Suprapubic skin (tissue), 4 donors: ENCODE results near the gene DST. TPM values are rescaled to one million over a fixed set of nuclear protein-coding genes. Genes with fewer than 3 reads are reported as not detected.

Experiments
- DNase-seq, 2 donors: peaks; one replicate each; pipeline ENCODE4 v3.0.0-alpha.2; 2019; ENCODE audit warnings: low spot score in 2 of 2
- H3K27ac ChIP-seq: fragments of 200-600 bp; sonication (generic); one replicate; pipeline ENCODE4 v1.5.1; 2019
- H3K27me3 ChIP-seq: fragments of 200-600 bp; sonication (generic); one replicate; pipeline ENCODE4 v1.5.1; 2019
- H3K36me3 ChIP-seq: fragments of 200-600 bp; sonication (generic); one replicate; pipeline ENCODE4 v1.5.1; 2019
- H3K4me1 ChIP-seq: fragments of 200-600 bp; sonication (generic); one replicate; pipeline ENCODE4 v1.5.1; 2019
- H3K4me3 ChIP-seq: fragments of 200-600 bp; sonication (generic); one replicate; pipeline ENCODE4 v1.5.1; 2019; ENCODE audit warnings: mild to moderate bottlenecking
- H3K9me3 ChIP-seq: fragments of 200-600 bp; sonication (generic); one replicate; pipeline ENCODE4 v1.5.1; 2019
- EP300 ChIP-seq: sonication (generic); formaldehyde crosslinking; IDR thresholded peaks from one replicate; pipeline ENCODE4 v1.6.1; 2017; ENCODE audit warnings: antibody characterized with exemption
- POLR2A ChIP-seq, 2 donors: fragments of 450-650 bp; IDR thresholded peaks; one replicate each; pipeline ENCODE4 v1.6.1; 2017; ENCODE audit warnings: antibody characterized with exemption in 2 of 2, mild to moderate bottlenecking in 2 of 2, moderate library complexity in 2 of 2
- POLR2AphosphoS5 ChIP-seq, 3 donors: sonication (generic); formaldehyde crosslinking; IDR thresholded peaks; one replicate each; pipeline ENCODE4 v1.6.1; 2017; ENCODE audit warnings: antibody characterized with exemption in 3 of 3
- WGBS: methylation state at CpG from one replicate; pipeline ENCODE4 v1.1.5; 2018; 5-methylcytosine and 5-hydroxymethylcytosine counted together
- total RNA-seq, 4 donors: library from RNA; depleted of rRNA; stranded (reverse); fragments of >200 nt; gene quantifications; one replicate each; pipeline ENCODE4 v1.1.0, GENCODE V29; 2016
- TF ChIP-seq, protein P1 (sequence below), 2 donors: fragments of 200-600 bp in 1 of 2; fragments of 450-650 bp in 1 of 2; sonication (generic) in 1 of 2; IDR thresholded peaks; one replicate each; pipeline ENCODE4 v1.5.1; 2016 to 2019; ENCODE audit warnings: antibody characterized with exemption in 2 of 2, mild to moderate bottlenecking in 1 of 2, moderate library complexity in 1 of 2

The DST gene
- total RNA-seq, 4 donors from 2014 or later, result 637 to 1,048 (median 751) TPM

DNA sequence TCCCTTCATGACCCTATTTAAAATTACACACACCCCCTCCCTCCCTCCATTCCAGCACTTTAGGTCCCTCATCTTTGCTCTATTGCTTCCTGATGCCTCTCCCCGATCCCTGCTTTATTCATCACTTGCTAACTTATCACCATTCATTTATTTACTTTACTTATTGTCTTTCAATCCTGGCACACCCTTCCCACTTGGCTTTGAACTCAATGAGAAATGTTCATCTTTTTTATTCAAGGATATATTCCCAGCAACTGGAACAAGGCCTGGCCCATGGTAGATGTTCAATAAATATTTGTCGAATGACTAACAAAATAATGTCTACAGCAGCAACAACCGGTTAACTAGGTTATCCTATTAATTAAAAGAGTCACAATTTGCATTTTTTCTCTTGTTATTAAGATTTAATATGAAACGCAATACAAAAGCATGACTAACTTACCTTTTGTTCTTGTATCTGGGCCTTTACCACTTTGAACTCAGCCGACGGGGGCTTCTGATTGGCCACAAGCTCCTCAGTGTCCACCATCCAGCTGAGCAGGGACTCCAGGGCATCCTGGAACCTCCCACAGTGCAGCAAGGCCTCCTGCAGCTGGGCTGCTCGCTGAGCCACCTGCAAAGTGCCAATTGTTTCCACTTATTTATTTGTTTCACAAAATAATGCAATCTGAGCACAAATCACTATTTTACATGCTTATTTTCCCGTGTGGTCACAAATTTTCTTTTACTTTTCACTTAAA is 107.8 kb downstream of the DST start:
- TF ChIP-seq POLR2A (IDR thresholded peaks at IDR 0.05), result no peak
- no peak for TF ChIP-seq EP300
- TF ChIP-seq, protein P1, sequence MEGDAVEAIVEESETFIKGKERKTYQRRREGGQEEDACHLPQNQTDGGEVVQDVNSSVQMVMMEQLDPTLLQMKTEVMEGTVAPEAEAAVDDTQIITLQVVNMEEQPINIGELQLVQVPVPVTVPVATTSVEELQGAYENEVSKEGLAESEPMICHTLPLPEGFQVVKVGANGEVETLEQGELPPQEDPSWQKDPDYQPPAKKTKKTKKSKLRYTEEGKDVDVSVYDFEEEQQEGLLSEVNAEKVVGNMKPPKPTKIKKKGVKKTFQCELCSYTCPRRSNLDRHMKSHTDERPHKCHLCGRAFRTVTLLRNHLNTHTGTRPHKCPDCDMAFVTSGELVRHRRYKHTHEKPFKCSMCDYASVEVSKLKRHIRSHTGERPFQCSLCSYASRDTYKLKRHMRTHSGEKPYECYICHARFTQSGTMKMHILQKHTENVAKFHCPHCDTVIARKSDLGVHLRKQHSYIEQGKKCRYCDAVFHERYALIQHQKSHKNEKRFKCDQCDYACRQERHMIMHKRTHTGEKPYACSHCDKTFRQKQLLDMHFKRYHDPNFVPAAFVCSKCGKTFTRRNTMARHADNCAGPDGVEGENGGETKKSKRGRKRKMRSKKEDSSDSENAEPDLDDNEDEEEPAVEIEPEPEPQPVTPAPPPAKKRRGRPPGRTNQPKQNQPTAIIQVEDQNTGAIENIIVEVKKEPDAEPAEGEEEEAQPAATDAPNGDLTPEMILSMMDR (IDR thresholded peaks at IDR 0.05), result no peak
- no peak for TF ChIP-seq POLR2AphosphoS5 (IDR thresholded peaks at IDR 0.05)
- Histone ChIP-seq H3K4me3 (no peak overlapping the region), H3K9me3 (no peaks in the 10 kb centered on the region), H3K36me3 (peaks cover 39% of the 10 kb centered on the region), H3K27me3 (no peaks in the 10 kb centered on the region), H3K4me1 (peaks cover 42% of the 10 kb centered on the region), H3K27ac (peak overlapping the region; percentile 10)
- DNase-seq, result no peak
- 85% methylated on average over 8 of the region's 8 CpGs for WGBS

DNA sequence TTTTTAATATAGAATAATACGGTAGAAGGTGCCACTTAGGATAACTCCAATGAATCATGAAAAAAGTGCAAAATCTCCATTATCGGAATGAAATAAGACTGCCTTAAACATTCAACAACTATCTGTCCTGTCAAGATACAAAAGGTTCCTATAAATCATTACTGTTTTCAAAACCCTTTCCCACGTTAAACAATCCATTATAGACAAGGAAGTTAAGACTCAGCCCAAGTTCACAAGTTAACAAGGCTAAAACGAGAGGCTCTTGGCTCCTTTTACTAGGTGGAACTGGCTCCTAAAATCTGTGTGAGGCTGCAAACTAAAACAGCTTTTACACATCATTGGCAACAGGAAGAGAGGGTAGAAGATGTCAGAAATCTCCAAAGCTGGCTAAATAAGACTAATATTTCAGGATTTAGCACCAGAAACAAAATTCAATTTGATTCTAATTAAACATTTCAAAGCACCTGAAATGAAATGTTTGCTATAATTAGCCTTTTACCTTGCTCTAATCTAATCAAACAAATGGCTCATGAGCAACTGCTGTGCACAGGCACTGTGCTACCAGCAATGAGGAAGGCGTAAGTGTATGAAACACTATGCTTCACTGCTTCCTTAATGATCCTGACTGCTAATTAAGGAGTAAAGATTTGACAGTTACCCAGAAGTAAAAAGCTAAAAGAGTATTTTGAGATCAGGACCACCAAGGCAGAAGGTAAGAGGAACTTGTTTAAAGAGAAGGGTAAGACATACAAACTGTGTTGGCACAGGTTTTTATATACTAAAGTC is 109.7 kb downstream of the DST start:
- Histone ChIP-seq H3K36me3 (peaks cover 54% of the 10 kb centered on the region), H3K9me3 (no peaks in the 10 kb centered on the region), H3K4me3 (no peak overlapping the region), H3K27ac (no peak overlapping the region), H3K4me1 (peaks cover 24% of the 10 kb centered on the region), H3K27me3 (no peaks in the 10 kb centered on the region)
- 76% methylated on average over 5 of the region's 5 CpGs for WGBS
- no peak for TF ChIP-seq EP300
- TF ChIP-seq, protein P1 (IDR thresholded peaks at IDR 0.05), result no peak
- no peak for TF ChIP-seq POLR2A (IDR thresholded peaks at IDR 0.05)
- no peak for TF ChIP-seq POLR2AphosphoS5 (IDR thresholded peaks at IDR 0.05)
- no peak for DNase-seq

DNA sequence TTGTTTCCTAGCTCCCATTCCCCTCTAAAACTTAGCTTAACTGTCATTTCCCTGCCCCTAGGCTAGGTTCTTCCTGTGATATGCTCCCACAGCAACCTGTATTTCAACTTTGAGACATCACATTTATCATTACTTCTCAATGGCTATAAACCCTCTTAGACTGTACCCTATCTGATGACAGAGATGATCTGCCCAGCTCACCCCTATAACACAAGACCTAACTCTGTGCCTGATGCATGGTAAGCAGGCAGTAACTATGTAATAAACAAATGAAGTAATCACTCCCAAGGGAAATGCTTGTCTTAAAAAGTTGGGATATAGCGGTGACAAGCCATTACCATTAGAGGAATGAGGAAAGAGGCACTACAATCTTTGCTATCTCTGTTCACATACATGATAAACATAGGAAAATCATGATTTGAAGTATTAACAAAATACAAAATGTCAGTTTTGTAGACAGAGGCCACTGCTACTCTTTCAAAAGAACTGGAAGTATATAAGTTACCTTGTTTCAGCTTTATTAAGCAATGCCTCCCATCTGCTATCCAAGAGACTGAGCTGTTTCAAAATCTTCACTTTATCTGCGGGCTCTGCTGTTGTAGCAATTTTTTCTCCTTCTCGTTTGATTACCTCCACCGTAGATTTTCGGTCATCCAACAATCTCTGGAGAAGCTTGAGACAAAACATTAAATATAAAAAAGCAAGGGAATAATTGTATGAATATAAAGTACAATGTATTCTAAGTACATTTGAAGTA is 110.7 kb downstream of the DST start:
- H3K9me3 ChIP-seq, result no peaks in the 10 kb centered on the region
- DNase-seq, result no peak
- TF ChIP-seq POLR2A (IDR thresholded peaks at IDR 0.05), result no peak
- TF ChIP-seq, protein P1 (IDR thresholded peaks at IDR 0.05), result no peak
- no peak for TF ChIP-seq POLR2AphosphoS5 (IDR thresholded peaks at IDR 0.05)
- TF ChIP-seq EP300, result no peak
- H3K27ac ChIP-seq, result no peak overlapping the region
- WGBS, result 96% methylated on average over 5 of the region's 5 CpGs
- no peak overlapping the region for H3K4me3 ChIP-seq
- H3K36me3 ChIP-seq, result peaks cover 63% of the 10 kb centered on the region
- H3K27me3 ChIP-seq, result no peaks in the 10 kb centered on the region
- peaks cover 15% of the 10 kb centered on the region for H3K4me1 ChIP-seq

DNA sequence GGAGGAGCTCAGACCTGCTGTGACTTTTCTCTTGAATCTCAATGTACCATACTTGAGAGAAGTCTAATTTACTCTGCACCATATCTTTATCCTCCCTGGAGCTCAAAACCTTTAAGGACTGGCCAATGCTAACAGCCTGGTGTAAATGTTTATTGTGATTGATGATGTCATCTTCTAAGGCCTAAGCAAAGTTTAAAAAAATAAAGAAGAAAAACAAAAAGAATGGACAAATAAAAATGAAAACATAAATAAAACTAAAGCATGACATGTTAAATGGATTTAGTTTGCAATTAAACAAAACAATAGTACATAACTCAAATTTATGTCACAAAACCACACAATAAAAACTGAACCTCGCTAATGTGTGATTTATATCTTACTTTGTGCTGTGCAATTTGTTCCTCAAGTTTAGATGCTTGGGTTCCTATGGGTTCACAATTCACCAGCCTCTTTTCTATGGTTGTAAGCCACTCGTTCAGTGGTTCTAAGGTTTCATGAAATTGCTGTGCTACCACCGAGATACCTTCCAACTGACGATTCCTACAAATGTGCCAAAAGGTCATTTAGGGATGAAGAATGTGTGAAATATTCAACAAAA is 113.0 kb downstream of the DST start:
- Histone ChIP-seq H3K27ac (no peak overlapping the region), H3K36me3 (peaks cover 61% of the 10 kb centered on the region), H3K9me3 (no peaks in the 10 kb centered on the region), H3K4me3 (no peak overlapping the region), H3K4me1 (peaks cover 16% of the 10 kb centered on the region), H3K27me3 (no peaks in the 10 kb centered on the region)
- TF ChIP-seq, protein P1 (IDR thresholded peaks at IDR 0.05), result no peak
- no peak for DNase-seq
- 82% methylated on average over 4 of the region's 4 CpGs for WGBS
